Activated CD8-positive, alpha-beta T cell treated with anti-CD3 and anti-CD28 coated beads for 36 hours (primary cell): Measurements from ENCODE around the gene PABPN1L. TPM values are rescaled to one million over a fixed set of nuclear protein-coding genes. Genes with fewer than 3 reads are reported as not detected.
"Not testable (repeated sequence)": the region's sequence is repeated elsewhere in the genome, so short reads cannot be mapped to it uniquely, and the experiment has no call there.

Experiments used
- ATAC-seq: fragments of 200-7000 bp; cut with Tn5 transposase; one replicate; pipeline ENCODE4 v1.10.0; 2021; ENCODE audit warnings: mild to moderate bottlenecking, moderate library complexity
- CTCF ChIA-PET: fragments of 350-600 bp; sonication (Branson Sonifier 250); formaldehyde crosslinking; loops from one replicate; lab custom pipeline; 2021; ENCODE audit warnings: antibody characterized with exemption; lab: Charles Lee
- POLR2A ChIA-PET: fragments of 350-600 bp; sonication (Branson Sonifier 250); formaldehyde crosslinking; loops from one replicate; lab custom pipeline; 2021; ENCODE audit warnings: antibody characterized with exemption; lab: Charles Lee
- DNase-seq: peaks from one replicate; pipeline ENCODE4 v3.0.0-alpha.2; 2020
- H3K27ac Mint-ChIP-seq: one replicate; pipeline ENCODE4 v1.8.0; 2021; ENCODE audit warnings: mild to moderate bottlenecking, mixed read lengths
- H3K27me3 Mint-ChIP-seq: one replicate; pipeline ENCODE4 v1.8.0; 2021; ENCODE audit warnings: mixed read lengths
- H3K36me3 Mint-ChIP-seq: one replicate; pipeline ENCODE4 v1.8.0; 2021; ENCODE audit warnings: low read depth, mixed read lengths
- H3K4me1 Mint-ChIP-seq: one replicate; pipeline ENCODE4 v1.8.0; 2021; ENCODE audit warnings: low read depth, mixed read lengths
- H3K4me3 Mint-ChIP-seq: one replicate; pipeline ENCODE4 v1.8.0; 2021; ENCODE audit warnings: mild to moderate bottlenecking, moderate library complexity, mixed read lengths
- H3K9me3 Mint-ChIP-seq: one replicate; pipeline ENCODE4 v1.8.0; 2021; ENCODE audit warnings: mixed read lengths
- CTCF ChIP-seq: fragments of 200-600 bp; IDR thresholded peaks from one replicate; pipeline ENCODE4 v1.8.0; 2022; ENCODE audit warnings: antibody characterized with exemption, mild to moderate bottlenecking
- intact Hi-C: fragments of 100-400 bp; cut with micrococcal nuclease; formaldehyde crosslinking; loops from one replicate; pipeline ENCODE4 v1.10.0; 2022
- total RNA-seq, 2 experiments: library from RNA; stranded (reverse); gene quantifications; one replicate each; pipeline ENCODE4 v1.2.3, GENCODE V29; 2021

Gene PABPN1L
- total RNA-seq, 2 experiments from 2014 or later = not detected

DNA sequence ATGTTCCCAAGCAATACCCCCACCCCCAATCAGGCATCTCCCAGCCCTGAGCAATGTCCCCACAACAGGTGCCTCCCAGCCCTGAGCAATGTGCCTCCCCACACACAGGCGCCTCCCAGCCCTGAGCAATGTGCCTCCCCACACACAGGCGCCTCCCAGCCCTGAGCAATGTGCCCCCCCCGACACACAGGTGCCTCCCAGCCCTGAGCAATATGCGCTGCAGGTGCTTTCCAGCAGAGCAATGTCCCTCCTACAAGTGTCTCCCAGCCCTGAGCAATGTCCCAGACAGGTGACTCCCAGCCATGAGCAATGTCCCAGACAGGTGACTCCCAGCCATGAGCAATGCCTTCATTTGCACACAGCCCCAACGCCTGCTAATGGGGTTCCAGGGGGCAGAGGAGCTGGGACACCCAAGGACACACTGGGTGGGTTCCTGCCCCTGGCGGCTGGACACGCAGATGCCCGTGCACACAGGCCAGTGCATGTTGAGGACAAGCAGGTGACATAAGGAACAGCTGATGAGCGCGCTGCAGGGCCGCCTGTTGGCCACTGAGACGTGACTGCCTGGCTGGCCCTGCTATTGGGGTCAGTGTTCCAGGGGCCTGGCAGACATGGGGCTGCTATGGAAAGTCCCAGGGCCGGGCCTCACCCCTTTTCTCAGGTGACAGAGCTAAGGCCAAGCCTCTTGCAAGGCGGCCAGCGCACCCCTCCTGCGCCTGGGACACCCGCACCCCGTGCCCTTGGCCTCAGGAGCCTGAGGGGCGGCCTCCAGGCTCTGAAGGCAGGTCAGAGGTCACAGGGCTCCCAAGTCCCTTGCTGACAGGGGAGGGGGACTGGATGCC is 26.9 kb upstream of the PABPN1L start:
- POLR2A ChIA-PET = interaction anchor here (0.8 kb wide), 1 partner anchor 46 kb away, joined by 3 read pairs; no protein-coding TSS in a partner anchor
- CTCF ChIA-PET = no interaction called here
- DNase-seq (no peak), ATAC-seq (no peak)
- no peak for TF ChIP-seq CTCF
- no peak overlapping the region for H3K27ac Mint-ChIP-seq
- no peaks in the 10 kb centered on the region for H3K9me3 Mint-ChIP-seq
- no peaks in the 10 kb centered on the region for H3K27me3 Mint-ChIP-seq
- H3K4me1 Mint-ChIP-seq = no peaks in the 10 kb centered on the region
- H3K36me3 Mint-ChIP-seq = no peaks in the 10 kb centered on the region
- intact Hi-C loops = no loop called here
- H3K4me3 Mint-ChIP-seq = no peak overlapping the region

DNA sequence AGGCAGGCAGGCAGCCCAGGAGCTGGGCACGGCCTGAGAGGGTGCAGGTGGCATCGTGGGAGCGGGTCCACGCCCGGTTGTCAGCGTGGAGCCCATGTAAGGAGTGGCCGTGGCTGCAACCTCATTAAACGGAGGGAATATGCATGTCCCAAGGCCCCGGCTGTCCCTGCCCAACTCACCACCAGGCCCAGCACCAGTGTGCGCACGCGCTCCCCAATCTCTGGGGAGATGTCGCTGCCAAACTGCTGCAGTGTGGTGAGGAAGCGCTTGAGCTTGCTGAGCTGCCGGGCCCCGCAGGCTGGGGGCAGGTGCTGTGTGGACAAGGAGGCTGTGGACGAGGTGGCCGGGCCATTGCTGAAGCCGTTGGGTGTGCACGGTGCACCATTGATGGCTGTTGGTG is 25.6 kb upstream of the PABPN1L start:
- no peaks in the 10 kb centered on the region for H3K36me3 Mint-ChIP-seq
- DNase-seq (no peak), ATAC-seq (no peak)
- intact Hi-C loops = no loop called here
- H3K27me3 Mint-ChIP-seq = no peaks in the 10 kb centered on the region
- POLR2A ChIA-PET = no interaction called here
- no peaks in the 10 kb centered on the region for H3K9me3 Mint-ChIP-seq
- no peak for TF ChIP-seq CTCF
- no peaks in the 10 kb centered on the region for H3K4me1 Mint-ChIP-seq
- CTCF ChIA-PET = no interaction called here
- H3K4me3 Mint-ChIP-seq = no peak overlapping the region
- H3K27ac Mint-ChIP-seq = no peak overlapping the region

DNA sequence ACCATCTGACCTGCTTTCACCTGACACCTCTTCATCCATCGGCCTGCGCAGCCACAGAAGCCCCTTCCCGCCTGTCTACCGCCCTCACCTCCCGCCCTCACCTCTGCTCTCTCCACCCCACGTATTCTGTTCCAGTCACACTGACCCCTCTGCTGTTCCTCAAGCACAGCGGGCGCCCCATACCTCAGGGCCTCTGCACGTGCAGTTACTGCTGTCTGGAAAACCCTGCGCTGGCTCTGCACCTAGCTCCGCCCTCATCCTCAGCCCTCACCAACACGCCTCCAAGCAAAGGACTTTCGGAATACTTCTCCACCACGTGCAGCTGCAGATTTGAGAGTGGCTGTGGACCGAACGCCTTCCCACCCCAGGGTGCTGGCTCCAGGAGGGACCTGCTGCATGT is 24.6 kb upstream of the PABPN1L start:
- Mint-ChIP-seq H3K9me3 (no peaks in the 10 kb centered on the region), H3K4me3 (no peak overlapping the region), H3K27me3 (no peaks in the 10 kb centered on the region), H3K27ac (no peak overlapping the region), H3K36me3 (no peaks in the 10 kb centered on the region), H3K4me1 (no peaks in the 10 kb centered on the region)
- CTCF ChIA-PET = no interaction called here
- POLR2A ChIA-PET = no interaction called here
- intact Hi-C loops = no loop called here
- DNase-seq (no peak), ATAC-seq (no peak)
- TF ChIP-seq CTCF = no peak

- DNase-seq, H3K27me3 Mint-ChIP-seq, H3K4me1 Mint-ChIP-seq, H3K27ac Mint-ChIP-seq, POLR2A ChIA-PET, CTCF ChIA-PET, H3K4me3 Mint-ChIP-seq, ATAC-seq, intact Hi-C loops, H3K9me3 Mint-ChIP-seq, H3K36me3 Mint-ChIP-seq: not testable (repeated sequence)
Measured at GRCh38 chr16:88889702-88890352, 23.4 kb upstream of the PABPN1L start.

- Mint-ChIP-seq H3K4me3 (no peak overlapping the region), H3K36me3 (no peaks in the 10 kb centered on the region), H3K9me3 (no peaks in the 10 kb centered on the region), H3K27me3 (no peaks in the 10 kb centered on the region), H3K4me1 (no peaks in the 10 kb centered on the region), H3K27ac (no peak overlapping the region)
- ATAC-seq (no peak), DNase-seq (no peak)
- POLR2A ChIA-PET = no interaction called here
- CTCF ChIA-PET = no interaction called here
- intact Hi-C loops = no loop called here
- no peak for TF ChIP-seq CTCF
Measured at GRCh38 chr16:88888461-88889387, 22.3 kb upstream of the PABPN1L start.
